ENCODE results near the gene TMEM184C. TPM values are rescaled to one million over a fixed set of nuclear protein-coding genes. Genes with fewer than 3 reads are reported as not detected.

The TMEM184C gene
- total RNA-seq, 2 experiments from 2014 or later: 19.2 to 21.0 TPM

DNA sequence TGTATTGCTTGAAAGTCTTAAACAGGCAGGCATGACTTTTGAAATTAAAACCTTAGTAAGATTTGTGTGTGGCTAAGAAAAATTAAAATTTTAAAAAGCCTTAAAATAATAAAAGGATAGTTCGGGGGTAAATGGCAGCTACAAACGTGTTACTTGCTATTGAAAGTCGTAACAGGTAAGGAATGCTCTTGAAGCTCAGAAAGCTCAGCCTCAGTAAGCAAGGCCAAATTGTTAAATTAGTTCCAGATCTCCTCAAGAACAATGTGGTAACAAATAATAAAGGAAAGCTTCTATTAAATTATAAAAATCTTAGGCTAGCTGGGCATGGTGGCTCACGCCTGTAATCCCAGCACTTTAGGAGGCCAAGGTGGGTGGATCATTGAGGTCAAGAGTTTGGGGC is 41.3 kb downstream of the TMEM184C start:
- peaks cover 23% of the 10 kb centered on the region for H3K36me3 Mint-ChIP-seq

DNA sequence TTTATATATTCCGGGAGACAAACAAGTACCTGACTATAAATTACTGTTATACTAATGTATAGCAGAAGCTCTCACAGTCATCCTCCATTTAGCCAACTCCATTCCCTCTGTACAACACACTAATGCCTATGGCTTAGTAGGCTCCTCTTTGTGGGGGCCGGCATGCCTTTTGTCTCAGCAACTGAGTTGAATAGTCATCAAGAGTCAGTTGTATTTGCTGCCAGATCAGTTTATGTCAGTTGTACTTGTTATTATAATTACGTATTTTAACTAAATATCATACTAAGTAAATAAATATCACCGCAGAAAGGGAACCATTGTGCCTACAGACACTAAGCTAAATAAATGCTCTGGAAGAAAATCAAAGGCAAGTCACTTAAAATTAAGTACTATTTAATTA is 56.9 kb downstream of the TMEM184C start:
- no peak overlapping the region for H3K27ac Mint-ChIP-seq

More for the DNA sequence above, 41.3 kb downstream of the TMEM184C start:
- Mint-ChIP-seq H3K9me3 (no peaks in the 10 kb centered on the region), H3K4me3 (no peak overlapping the region), H3K27ac (no peak overlapping the region), H3K27me3 (no peaks in the 10 kb centered on the region), H3K4me1 (no peaks in the 10 kb centered on the region)
- DNase-seq: no peak

DNA sequence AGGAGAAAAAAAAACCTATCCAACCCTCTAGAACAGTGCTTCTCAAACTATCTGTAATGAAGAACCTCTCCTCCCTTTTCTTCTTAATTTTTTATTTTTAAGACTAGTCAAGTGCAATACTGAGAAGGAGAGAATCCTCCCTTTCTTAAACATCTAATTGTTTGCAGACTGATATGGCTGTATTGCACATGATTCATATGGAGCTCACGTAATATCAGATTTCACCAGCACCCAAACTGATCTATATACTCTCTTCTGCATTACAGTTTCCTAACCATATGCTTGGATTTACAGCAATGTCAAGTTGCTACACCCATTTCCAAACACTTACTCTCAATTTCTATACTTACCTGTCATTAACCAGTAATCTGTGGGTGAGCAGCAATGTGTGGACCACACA is 57.3 kb downstream of the TMEM184C start:
- H3K36me3 Mint-ChIP-seq: peaks cover 21% of the 10 kb centered on the region
- H3K27ac Mint-ChIP-seq: no peak overlapping the region
- H3K4me1 Mint-ChIP-seq: peaks cover 3% of the 10 kb centered on the region
- H3K27me3 Mint-ChIP-seq: no peaks in the 10 kb centered on the region
- H3K9me3 Mint-ChIP-seq: no peaks in the 10 kb centered on the region
- no peak overlapping the region for H3K4me3 Mint-ChIP-seq
- no peak for DNase-seq

More for the DNA sequence above, 56.9 kb downstream of the TMEM184C start:
- peaks cover 20% of the 10 kb centered on the region for H3K36me3 Mint-ChIP-seq
- DNase-seq: no peak
- H3K9me3 Mint-ChIP-seq: no peaks in the 10 kb centered on the region
- no peaks in the 10 kb centered on the region for H3K27me3 Mint-ChIP-seq
- H3K4me3 Mint-ChIP-seq: no peak overlapping the region
- peaks cover 3% of the 10 kb centered on the region for H3K4me1 Mint-ChIP-seq

DNA sequence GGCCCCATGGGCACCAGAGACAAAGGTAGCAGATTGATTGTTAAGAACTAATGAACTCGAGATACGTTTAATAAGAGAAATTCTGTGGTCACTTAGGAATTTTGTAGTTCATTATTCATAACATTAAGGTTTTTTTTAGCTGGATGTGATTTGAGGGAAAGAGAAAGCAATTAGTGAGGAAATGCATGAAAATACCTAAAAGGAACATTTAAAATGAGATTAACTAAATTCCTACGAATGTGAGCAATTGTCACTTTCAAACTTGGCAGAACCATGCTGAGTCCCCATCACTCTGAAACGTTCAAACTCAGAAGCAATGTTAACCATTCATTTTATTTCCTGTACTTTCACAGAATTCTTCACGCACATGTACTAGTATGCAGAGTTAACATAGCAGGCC is 60.9 kb downstream of the TMEM184C start:
- Mint-ChIP-seq H3K36me3 (peaks cover 5% of the 10 kb centered on the region), H3K4me1 (peaks cover 20% of the 10 kb centered on the region)
- DNase-seq: no peak

DNA sequence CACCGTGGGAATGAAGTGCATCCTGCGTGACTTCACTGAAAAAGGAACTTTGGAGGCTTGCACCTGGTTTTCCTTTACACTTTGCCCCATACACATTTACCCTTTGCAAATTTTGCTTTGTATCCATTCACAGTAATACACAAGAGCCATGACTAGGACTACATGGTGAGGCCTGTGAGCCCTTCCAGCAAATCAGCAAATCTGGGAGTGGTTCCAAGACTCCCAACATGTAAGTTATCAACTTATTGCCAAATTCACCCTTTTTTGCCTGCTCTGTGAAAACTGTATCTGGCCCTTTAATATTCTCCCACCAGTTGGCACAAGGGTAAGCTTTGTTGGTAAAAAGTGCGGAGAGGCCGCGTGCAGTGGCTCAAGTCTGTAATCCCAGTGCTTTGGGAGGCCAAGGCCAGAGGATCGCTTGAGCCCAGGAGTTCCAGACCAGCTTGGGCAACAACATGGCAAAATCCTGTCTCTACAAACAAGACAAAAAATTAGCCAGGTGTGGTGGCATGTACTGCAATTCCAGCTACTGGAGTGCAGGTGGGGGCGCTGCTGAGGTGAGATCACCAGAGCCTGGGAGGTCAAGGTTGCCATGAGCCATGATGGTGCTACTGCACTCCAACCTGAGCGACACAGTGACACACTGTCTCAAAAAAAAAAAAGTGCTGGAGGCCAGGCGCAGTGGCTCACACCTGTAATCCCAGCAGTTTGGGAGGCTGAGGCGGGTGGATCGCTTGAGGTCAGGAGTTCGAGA is 61.8 kb downstream of the TMEM184C start:
- Mint-ChIP-seq H3K4me3 (no peak overlapping the region), H3K36me3 (peaks cover 6% of the 10 kb centered on the region), H3K27ac (no peak overlapping the region), H3K9me3 (no peaks in the 10 kb centered on the region), H3K27me3 (no peaks in the 10 kb centered on the region), H3K4me1 (peaks cover 20% of the 10 kb centered on the region)
- DNase-seq: peak; percentile 4

More for the DNA sequence above, 60.9 kb downstream of the TMEM184C start:
- no peaks in the 10 kb centered on the region for H3K27me3 Mint-ChIP-seq
- no peaks in the 10 kb centered on the region for H3K9me3 Mint-ChIP-seq
- no peak overlapping the region for H3K4me3 Mint-ChIP-seq
- no peak overlapping the region for H3K27ac Mint-ChIP-seq

DNA sequence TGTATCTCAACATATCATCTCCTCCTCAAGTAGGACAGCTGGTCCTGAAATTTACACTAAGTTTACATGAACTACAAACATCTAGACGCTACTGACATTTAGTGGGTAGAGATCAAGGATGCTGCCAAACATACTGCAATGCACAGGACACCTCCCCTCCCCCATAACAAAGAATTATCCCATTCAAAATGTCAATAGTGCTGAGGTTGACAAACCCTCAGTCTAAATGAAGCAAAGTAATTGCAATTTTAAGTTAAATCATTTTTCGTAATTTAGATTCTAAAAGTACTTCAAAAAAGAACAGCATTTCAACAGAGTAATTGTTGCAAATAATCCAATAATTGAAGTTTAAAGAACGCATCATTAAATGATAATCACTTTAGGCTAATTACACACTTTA is 65.6 kb downstream of the TMEM184C start:
- Mint-ChIP-seq H3K4me3 (peak overlapping the region; percentile 98), H3K27me3 (peaks cover 16% of the 10 kb centered on the region), H3K4me1 (peaks cover 25% of the 10 kb centered on the region), H3K36me3 (peaks cover 6% of the 10 kb centered on the region), H3K27ac (peak overlapping the region; percentile 93), H3K9me3 (no peaks in the 10 kb centered on the region)
- DNase-seq: no peak

DNA sequence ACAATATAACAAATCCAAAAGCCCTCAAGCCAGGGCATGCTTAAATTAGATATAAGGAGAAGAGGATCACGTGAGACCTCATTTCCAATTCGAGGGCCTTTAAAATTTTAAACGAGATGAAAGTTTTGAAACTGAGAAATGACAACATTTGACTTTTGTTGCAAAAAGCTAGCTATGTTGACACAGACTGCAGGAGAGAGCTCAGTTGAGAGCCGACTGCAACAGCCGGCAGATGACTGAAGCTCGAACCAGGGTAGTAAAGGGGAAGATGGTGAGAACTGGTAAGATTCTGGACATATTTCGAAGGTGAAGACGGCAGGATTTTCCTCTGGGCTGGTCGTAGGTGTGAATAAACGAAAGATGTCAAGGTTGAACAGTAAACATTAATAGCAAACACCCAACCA is 66.0 kb downstream of the TMEM184C start:
- H3K36me3 Mint-ChIP-seq: peaks cover 6% of the 10 kb centered on the region
- no peak for DNase-seq
- H3K4me3 Mint-ChIP-seq: peak overlapping the region; percentile 98
- no peaks in the 10 kb centered on the region for H3K9me3 Mint-ChIP-seq
- H3K27ac Mint-ChIP-seq: peak overlapping the region; percentile 93
- peaks cover 16% of the 10 kb centered on the region for H3K27me3 Mint-ChIP-seq
- peaks cover 25% of the 10 kb centered on the region for H3K4me1 Mint-ChIP-seq

DNA sequence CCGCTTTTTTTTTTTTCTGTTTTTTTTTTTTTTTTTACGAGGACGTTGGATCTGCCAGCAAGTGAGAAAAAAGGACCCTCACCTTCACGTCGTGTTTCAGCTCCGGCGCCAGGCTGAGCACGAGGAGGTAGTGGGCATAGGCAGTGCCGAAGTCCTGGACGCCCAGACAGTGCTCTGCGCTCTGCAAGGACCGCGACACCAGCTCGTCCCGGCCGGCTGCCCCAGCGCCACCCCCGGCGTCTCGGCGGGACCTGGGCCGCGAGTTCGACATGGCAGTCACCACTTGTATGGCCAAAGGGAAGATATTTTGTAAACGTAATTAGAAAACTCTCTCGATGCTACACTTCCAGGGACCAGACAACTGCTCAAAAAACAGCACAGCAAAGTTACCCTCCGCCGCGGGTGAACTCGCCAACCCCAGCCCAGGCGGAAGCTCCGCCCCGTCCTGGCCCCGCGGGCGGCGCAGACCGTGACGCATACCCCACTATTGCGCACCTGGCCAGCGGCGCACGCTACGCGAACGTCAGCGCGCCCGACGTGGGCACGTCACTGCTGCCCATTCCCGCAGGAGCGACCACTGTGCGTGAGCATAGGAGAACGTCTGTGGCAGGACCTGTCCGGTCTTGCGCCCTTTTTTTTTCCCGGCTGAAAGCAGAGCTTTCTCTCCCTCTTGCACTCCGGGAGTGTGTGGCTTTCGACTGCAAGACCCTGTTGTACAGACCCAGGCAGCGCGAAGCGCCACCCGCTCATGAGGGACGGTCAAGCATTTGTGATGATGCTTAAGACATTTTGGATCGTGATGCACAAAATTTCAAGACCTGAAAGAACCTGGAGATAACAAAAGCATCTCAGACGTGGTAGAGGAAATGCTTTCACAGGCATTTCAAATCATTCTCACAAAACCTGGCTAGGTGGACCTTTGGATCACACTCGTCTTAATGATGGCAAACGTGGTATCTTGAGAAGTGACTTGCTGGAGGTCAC is 66.8 kb downstream of the TMEM184C start, which contains the start of gene PRMT9:
PRMT9 (minus strand) TSS at position 447 of the 984 bp plus-strand sequence; CDS start at position 271, 176 bp downstream.
- peaks cover 24% of the 10 kb centered on the region for H3K4me1 Mint-ChIP-seq
- H3K27ac Mint-ChIP-seq: peak within 1 kb of the TSS; percentile 93
- H3K36me3 Mint-ChIP-seq: peaks cover 5% of the 10 kb centered on the region
- peak within 1 kb of the TSS; percentile 98 for H3K4me3 Mint-ChIP-seq
- peaks cover 16% of the 10 kb centered on the region for H3K27me3 Mint-ChIP-seq
- H3K9me3 Mint-ChIP-seq: no peaks in the 10 kb centered on the region
- peak; percentile 91 for DNase-seq

DNA sequence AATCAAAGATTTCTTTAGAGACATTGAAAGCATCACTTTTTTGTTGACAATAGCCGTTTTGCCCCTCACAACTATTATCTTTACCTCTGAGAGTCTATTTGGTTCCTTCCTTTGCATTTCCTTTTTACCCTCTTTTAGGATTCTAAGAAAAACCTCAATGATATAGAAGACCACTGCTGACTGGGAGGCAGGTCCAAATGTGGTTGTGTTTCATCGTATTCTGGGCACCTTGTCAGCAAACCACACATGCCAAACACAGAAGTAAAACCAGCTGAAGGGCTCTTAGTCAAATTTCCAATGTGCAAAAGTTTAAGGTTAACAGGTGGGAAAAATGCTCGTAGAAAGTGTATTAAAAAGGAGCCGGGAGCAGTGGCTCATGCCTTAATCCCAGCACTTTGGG is 71.9 kb downstream of the TMEM184C start:
- no peaks in the 10 kb centered on the region for H3K36me3 Mint-ChIP-seq
- DNase-seq: peak; percentile 19
- H3K4me3 Mint-ChIP-seq: peak overlapping the region; percentile 37
- H3K9me3 Mint-ChIP-seq: no peaks in the 10 kb centered on the region
- H3K27me3 Mint-ChIP-seq: peaks cover 32% of the 10 kb centered on the region
- H3K4me1 Mint-ChIP-seq: peaks cover 10% of the 10 kb centered on the region
- peak overlapping the region; percentile 65 for H3K27ac Mint-ChIP-seq

DNA sequence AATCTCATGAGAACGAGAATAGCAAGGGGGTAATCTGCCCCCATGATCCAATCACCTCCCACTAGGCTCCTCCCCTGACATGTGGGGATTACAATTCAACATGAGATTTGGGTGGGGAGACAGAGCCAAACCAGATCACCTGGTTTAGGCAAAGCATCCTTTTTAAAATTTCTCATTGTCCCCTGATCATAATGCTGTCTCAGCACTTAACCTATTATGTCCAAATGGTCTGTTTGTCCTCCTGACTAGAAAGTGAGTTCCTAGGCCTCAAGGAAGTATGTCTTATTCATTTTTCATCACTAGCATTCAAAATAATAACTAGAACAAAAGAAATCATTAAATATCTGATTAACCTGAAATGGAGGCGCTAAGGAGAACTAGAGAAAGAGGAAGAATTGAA is 74.6 kb downstream of the TMEM184C start:
- no peak overlapping the region for H3K27ac Mint-ChIP-seq
- H3K4me3 Mint-ChIP-seq: no peak overlapping the region
- no peaks in the 10 kb centered on the region for H3K9me3 Mint-ChIP-seq
- peaks cover 6% of the 10 kb centered on the region for H3K4me1 Mint-ChIP-seq
- DNase-seq: no peak
- peaks cover 28% of the 10 kb centered on the region for H3K27me3 Mint-ChIP-seq
- H3K36me3 Mint-ChIP-seq: no peaks in the 10 kb centered on the region

DNA sequence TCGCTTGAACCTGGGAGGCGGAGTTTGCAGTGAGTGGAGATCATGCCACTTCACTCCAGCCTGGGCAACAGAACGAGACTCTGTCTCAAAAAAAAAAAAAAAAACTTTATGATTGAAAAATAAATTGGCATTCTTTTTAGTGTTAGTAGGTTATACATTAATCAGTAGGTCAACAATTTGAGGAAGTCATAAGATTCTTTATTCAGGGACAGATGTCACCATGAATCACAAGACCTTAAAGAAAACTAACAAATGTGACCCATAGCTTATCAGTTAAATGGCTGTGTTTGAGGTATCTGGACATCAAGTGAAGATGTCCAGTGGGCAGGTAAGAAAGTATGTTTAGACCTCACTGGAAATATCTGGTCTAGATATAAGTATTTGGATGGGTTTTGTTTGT is 76.0 kb downstream of the TMEM184C start:
- Mint-ChIP-seq H3K4me1 (peaks cover 6% of the 10 kb centered on the region), H3K36me3 (no peaks in the 10 kb centered on the region), H3K4me3 (no peak overlapping the region), H3K9me3 (no peaks in the 10 kb centered on the region), H3K27me3 (peaks cover 24% of the 10 kb centered on the region), H3K27ac (no peak overlapping the region)
- DNase-seq: no peak

DNA sequence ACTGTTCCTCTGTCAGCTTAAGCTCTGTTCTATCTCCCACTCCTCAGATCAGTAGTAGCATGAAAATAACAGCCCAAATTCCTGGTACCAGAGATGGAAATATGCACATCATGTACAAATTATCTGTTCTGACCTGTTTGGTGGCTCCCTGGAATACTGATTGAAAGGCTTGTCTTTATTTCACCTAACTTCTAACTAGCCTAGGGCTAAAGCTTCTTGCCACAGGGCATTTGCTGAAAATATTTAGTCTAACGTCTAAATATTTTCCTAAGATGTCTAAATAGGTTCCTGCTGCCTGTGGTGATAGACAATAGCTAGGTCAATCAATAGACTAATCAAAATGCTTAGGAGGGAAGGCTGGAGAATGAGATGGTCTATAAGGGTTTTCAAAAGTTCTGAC is 79.7 kb downstream of the TMEM184C start:
- H3K36me3 Mint-ChIP-seq: no peaks in the 10 kb centered on the region
- H3K4me1 Mint-ChIP-seq: no peaks in the 10 kb centered on the region
- DNase-seq: no peak
- no peak overlapping the region for H3K27ac Mint-ChIP-seq
- peaks cover 14% of the 10 kb centered on the region for H3K27me3 Mint-ChIP-seq
- peaks cover 3% of the 10 kb centered on the region for H3K9me3 Mint-ChIP-seq
- H3K4me3 Mint-ChIP-seq: no peak overlapping the region

DNA sequence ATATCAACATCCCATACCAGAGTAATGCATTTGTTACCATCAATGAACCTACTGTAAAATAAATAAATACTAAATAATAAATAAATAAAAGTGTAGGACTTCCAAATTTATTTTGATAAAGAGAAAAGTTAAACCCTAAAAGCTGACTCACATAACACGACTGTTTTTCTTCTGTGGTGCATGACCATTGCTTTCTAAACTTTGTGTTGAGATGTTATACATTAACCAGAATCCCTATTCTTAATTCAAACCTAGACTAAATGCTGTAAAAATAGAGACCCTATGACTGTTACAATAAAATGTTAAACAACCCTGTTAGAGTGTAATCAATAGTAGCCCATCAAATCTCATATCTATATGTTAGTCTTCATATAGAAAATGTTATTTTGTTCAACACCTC is 87.6 kb downstream of the TMEM184C start:
- H3K27ac Mint-ChIP-seq: no peak overlapping the region
- H3K4me3 Mint-ChIP-seq: no peak overlapping the region
- H3K27me3 Mint-ChIP-seq: no peaks in the 10 kb centered on the region
- no peaks in the 10 kb centered on the region for H3K9me3 Mint-ChIP-seq
- DNase-seq: no peak
- no peaks in the 10 kb centered on the region for H3K4me1 Mint-ChIP-seq
- no peaks in the 10 kb centered on the region for H3K36me3 Mint-ChIP-seq

DNA sequence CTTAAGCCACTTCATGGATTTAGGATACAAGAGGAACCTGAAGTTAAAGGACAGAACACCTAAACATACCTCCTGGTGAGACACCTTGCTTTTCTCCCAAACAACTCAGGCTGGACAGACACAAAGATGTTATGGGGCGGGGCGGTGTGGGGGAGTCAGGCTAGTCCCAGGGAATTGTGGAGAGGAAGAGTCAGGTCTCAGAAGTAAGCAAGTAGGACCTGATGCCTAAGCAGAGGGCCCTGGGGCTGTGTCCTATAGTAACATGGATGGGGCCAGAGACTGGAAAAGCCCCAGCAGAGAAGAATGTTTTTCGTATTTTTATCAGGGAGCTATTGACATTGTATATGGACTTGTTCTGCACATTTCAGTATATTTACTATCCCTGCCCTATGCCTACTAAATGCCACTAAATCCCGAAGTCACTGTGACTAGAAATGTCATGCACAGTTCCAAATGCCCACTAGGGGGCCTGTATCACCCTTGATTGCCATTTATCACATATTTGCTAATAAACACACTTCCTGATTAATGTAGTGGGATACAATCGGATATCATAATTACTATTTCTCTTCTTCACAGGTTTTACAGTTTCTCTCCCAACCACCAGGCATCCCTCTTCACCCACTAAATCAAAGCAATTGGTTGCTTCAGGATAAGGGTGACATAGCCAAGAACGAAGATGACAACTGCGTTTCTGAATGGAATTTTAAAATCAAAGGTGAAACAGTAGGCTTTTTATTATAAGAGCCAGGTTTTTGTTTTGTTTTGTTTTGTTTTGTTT is 90.9 kb downstream of the TMEM184C start:
- peak; percentile 29 for DNase-seq
- Mint-ChIP-seq H3K9me3 (no peaks in the 10 kb centered on the region), H3K27ac (no peak overlapping the region), H3K27me3 (no peaks in the 10 kb centered on the region), H3K36me3 (no peaks in the 10 kb centered on the region), H3K4me3 (no peak overlapping the region), H3K4me1 (no peaks in the 10 kb centered on the region)

Data from activated naive CD8-positive, alpha-beta T cell treated with anti-CD3 and anti-CD28 coated beads for 36 hours (primary cell).